ENCODE results near the gene RALGPS2. TPM values are rescaled to one million over a fixed set of nuclear protein-coding genes. Genes with fewer than 3 reads are reported as not detected.

The RALGPS2 gene
- total RNA-seq, 2 experiments from 2014 or later: 91.6 to 102 TPM

DNA sequence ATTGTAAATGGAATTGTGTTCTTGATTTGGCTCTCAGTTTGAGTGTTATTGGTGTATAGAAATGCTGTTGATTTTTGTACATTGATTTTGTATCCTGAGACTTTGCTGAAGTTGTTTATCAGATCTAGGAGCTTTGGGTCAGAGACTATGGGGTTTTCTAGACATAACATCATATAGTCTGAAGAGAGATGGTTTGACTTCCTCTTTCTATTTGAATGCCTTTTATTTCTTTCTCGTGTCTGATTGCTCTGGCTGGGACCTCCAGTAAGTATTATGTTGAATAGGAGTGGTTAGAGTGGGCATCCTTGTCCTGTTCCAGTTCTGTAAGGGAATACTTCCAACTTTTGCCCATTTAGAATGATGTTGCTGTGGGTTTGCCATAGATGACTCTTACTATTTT, 185.0 kb downstream of the RALGPS2 start:
- ChIA-PET CTCF (ENCODE audit: unreplicated experiment) (no interaction called here), POLR2A (interaction anchor here (0.5 to 2.2 kb wide), 7 partner anchors 9 to 181 kb away, joined by 3 to 7 read pairs (median 4); no protein-coding TSS in a partner anchor)
- TF ChIP-seq, protein P1, sequence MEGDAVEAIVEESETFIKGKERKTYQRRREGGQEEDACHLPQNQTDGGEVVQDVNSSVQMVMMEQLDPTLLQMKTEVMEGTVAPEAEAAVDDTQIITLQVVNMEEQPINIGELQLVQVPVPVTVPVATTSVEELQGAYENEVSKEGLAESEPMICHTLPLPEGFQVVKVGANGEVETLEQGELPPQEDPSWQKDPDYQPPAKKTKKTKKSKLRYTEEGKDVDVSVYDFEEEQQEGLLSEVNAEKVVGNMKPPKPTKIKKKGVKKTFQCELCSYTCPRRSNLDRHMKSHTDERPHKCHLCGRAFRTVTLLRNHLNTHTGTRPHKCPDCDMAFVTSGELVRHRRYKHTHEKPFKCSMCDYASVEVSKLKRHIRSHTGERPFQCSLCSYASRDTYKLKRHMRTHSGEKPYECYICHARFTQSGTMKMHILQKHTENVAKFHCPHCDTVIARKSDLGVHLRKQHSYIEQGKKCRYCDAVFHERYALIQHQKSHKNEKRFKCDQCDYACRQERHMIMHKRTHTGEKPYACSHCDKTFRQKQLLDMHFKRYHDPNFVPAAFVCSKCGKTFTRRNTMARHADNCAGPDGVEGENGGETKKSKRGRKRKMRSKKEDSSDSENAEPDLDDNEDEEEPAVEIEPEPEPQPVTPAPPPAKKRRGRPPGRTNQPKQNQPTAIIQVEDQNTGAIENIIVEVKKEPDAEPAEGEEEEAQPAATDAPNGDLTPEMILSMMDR (conservative IDR thresholded peaks at IDR 0.05; ENCODE audit: low read length): no peak
- H3K4me1 ChIP-seq (ENCODE audit: insufficient read depth, low read length, poor library complexity, severe bottlenecking): no peaks in the 10 kb centered on the region
- H3K79me2 ChIP-seq (ENCODE audit: insufficient read depth, low read depth, low read length): peaks cover 10% of the 10 kb centered on the region; the same call in 1 of the 2 replicates
- intact Hi-C loops (cut with micrococcal nuclease; ENCODE audit: unreplicated experiment): no loop called here
- no peak overlapping the region for H3K4me2 ChIP-seq (ENCODE audit: low read length)
- H3K9me3 ChIP-seq (ENCODE audit: low read length): peaks cover 13% of the 10 kb centered on the region; the same call in 1 of the 2 replicates
- BruUV-seq (replicated peaks): no TSS peak
- peaks cover 97% of the 10 kb centered on the region for H3K36me3 ChIP-seq (ENCODE audit: insufficient read depth, low read length)
- no peak overlapping the region for H2AFZ ChIP-seq (ENCODE audit: low read length)
- H4K20me1 ChIP-seq (ENCODE audit: insufficient read depth, low read length): no peaks in the 10 kb centered on the region
- no peak overlapping the region for H3K4me3 ChIP-seq (ENCODE audit: low read depth, low read length, poor library complexity, severe bottlenecking)
- no peak for DNase-seq (ENCODE audit: low spot score)
- no peak overlapping the region for H3K27ac ChIP-seq (ENCODE audit: low read depth, low read length, poor library complexity, severe bottlenecking)
- H3K9me2 ChIP-seq (ENCODE audit: insufficient read depth, low read length): no peaks in the 10 kb centered on the region

DNA sequence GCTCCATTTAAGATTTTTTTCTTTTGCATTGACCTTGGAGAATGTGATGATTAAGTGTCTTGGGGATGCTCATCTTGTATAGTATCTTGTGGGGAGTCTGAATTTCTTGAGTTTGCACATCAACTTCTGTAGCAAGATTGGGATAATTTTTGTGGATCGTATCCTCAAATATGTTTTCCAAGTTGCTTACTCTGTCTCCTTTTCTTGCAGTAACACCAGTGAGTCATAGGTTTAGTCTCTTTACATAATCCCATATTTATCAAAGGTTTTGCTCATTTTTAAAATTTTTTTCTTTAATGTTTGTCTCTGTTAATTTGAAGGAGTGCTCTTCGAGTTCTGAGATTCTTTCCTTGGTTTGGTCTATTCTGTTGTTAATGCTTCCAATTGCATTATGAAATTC, 187.6 kb downstream of the RALGPS2 start:
- intact Hi-C loops (cut with micrococcal nuclease; ENCODE audit: unreplicated experiment): no loop called here
- ChIA-PET POLR2A (interaction anchor here (1.2 kb wide), 1 partner anchor 22 kb away, joined by 3 read pairs; no protein-coding TSS in a partner anchor), CTCF (ENCODE audit: unreplicated experiment) (no interaction called here)

DNA sequence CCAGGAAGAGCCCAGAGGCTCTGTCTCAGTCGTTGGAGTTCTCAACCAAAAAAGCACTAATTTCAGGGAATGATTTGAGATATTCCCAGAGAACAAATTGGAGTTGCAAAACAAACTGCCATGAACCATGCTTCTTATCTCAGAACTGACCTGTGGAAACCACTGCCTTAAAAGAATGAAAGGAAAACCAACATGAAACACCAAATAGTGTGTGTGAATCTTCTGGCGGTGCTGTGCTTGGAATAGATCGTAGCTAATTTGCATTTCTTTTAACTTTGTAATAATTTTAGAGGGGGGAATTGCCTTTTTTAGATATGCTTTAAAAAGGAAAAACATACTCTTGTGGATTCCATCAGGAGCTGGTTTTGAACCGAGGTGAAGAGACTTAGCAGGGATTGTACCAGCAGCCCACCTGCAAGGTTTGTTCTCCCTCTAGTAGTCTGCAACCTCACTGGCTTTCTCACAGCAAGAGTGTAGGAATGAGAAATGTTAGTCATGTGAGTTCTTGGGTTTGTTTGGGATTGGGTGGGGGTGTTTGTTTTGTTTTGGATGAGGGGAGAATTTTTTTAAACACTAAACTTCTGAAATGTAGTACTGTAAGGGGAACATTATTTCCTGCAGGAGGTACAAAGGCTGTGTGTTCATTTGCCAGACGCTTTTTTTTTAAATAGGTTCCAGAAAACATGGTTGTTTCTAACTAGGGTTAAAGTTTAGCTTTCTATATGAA, 191.6 kb downstream of the RALGPS2 start:
- Histone ChIP-seq H3K9me3 (ENCODE audit: low read length) (no peaks in the 10 kb centered on the region; the same call in 1 of the 2 replicates), H3K4me1 (ENCODE audit: insufficient read depth, low read length, poor library complexity, severe bottlenecking) (no peaks in the 10 kb centered on the region), H3K36me3 (ENCODE audit: insufficient read depth, low read length) (peaks cover 95% of the 10 kb centered on the region), H4K20me1 (ENCODE audit: insufficient read depth, low read length) (no peaks in the 10 kb centered on the region), H3K4me2 (ENCODE audit: low read length) (no peak overlapping the region), H3K9me2 (ENCODE audit: insufficient read depth, low read length) (no peaks in the 10 kb centered on the region), H3K79me2 (ENCODE audit: insufficient read depth, low read depth, low read length) (0 out of 2 replicates have a peak, but pooled peaks cover under 1% of the 10 kb centered on the region), H3K27ac (ENCODE audit: low read depth, low read length, poor library complexity, severe bottlenecking) (no peak overlapping the region), H3K4me3 (ENCODE audit: low read depth, low read length, poor library complexity, severe bottlenecking) (no peak overlapping the region), H2AFZ (ENCODE audit: low read length) (no peak overlapping the region)
- BruUV-seq (replicated peaks): no TSS peak
- ChIA-PET CTCF (ENCODE audit: unreplicated experiment) (no interaction called here), POLR2A (interaction anchor here (0.6 to 1.9 kb wide), 5 partner anchors 9 to 690 kb away, joined by 3 to 6 read pairs (median 3); no protein-coding TSS in a partner anchor)
- DNase-seq (ENCODE audit: low spot score): no peak
- TF ChIP-seq, protein P1 (conservative IDR thresholded peaks at IDR 0.05; ENCODE audit: low read length): no peak
- no peak for TF ChIP-seq EZH2phosphoT487 (IDR thresholded peaks at IDR 0.05; ENCODE audit: borderline replicate concordance, low read depth, low read length)
- intact Hi-C loops (cut with micrococcal nuclease; ENCODE audit: unreplicated experiment): no loop called here

More for the DNA sequence above, 187.6 kb downstream of the RALGPS2 start:
- H3K9me2 ChIP-seq (ENCODE audit: insufficient read depth, low read length): no peaks in the 10 kb centered on the region
- peaks cover 10% of the 10 kb centered on the region; the same call in 1 of the 2 replicates for H3K79me2 ChIP-seq (ENCODE audit: insufficient read depth, low read depth, low read length)
- no peaks in the 10 kb centered on the region for H3K4me1 ChIP-seq (ENCODE audit: insufficient read depth, low read length, poor library complexity, severe bottlenecking)
- peaks cover 8% of the 10 kb centered on the region; the same call in 1 of the 2 replicates for H3K9me3 ChIP-seq (ENCODE audit: low read length)
- BruUV-seq (replicated peaks): no TSS peak
- TF ChIP-seq EZH2phosphoT487 (IDR thresholded peaks at IDR 0.05; ENCODE audit: borderline replicate concordance, low read depth, low read length): no peak
- TF ChIP-seq, protein P1 (conservative IDR thresholded peaks at IDR 0.05; ENCODE audit: low read length): no peak
- no peak overlapping the region for H3K27ac ChIP-seq (ENCODE audit: low read depth, low read length, poor library complexity, severe bottlenecking)
- H3K4me3 ChIP-seq (ENCODE audit: low read depth, low read length, poor library complexity, severe bottlenecking): no peak overlapping the region
- H2AFZ ChIP-seq (ENCODE audit: low read length): no peak overlapping the region
- no peak overlapping the region for H3K4me2 ChIP-seq (ENCODE audit: low read length)
- no peaks in the 10 kb centered on the region for H4K20me1 ChIP-seq (ENCODE audit: insufficient read depth, low read length)
- H3K36me3 ChIP-seq (ENCODE audit: insufficient read depth, low read length): peaks cover 97% of the 10 kb centered on the region
- DNase-seq (ENCODE audit: low spot score): no peak
